Sigmoid colon (tissue), 7 donors: ENCODE results near the gene IL9R. TPM values are rescaled to one million over a fixed set of nuclear protein-coding genes. Genes with fewer than 3 reads are reported as not detected.
"Not testable (repeated sequence)": the region's sequence is repeated elsewhere in the genome, so short reads cannot be mapped to it uniquely, and the experiment has no call there.

Experiments used
- DNase-seq: peaks from one replicate; pipeline ENCODE4 v3.0.0-alpha.2; 2019
- H3K27ac ChIP-seq, 4 donors: fragments of 200-600 bp; sonication (generic); one replicate each; pipeline ENCODE4 v1.5.1; 2016 to 2019; ENCODE audit warnings: mild to moderate bottlenecking in 1 of 4
- H3K27me3 ChIP-seq, 3 donors: fragments of 200-600 bp; sonication (generic); one replicate each; pipeline ENCODE4 v1.5.1; 2019; ENCODE audit warnings: mild to moderate bottlenecking in 1 of 3
- H3K36me3 ChIP-seq, 4 donors: fragments of 200-600 bp; sonication (generic); one replicate each; pipeline ENCODE4 v1.5.1; 2016 to 2019
- H3K4me1 ChIP-seq, 4 donors: fragments of 200-600 bp; sonication (generic); one replicate each; pipeline ENCODE4 v1.5.1; 2017 to 2019
- H3K4me3 ChIP-seq, 4 donors: fragments of 200-600 bp; sonication (generic); one replicate each; pipeline ENCODE4 v1.5.1; 2017 to 2019; ENCODE audit warnings: mild to moderate bottlenecking in 2 of 4, moderate library complexity in 1 of 4
- H3K9me3 ChIP-seq, 4 donors: fragments of 200-600 bp in 3 of 4; sonication (generic) in 3 of 4; one replicate each; pipeline versions ENCODE4 v1.5.1 to v1.6.1; 2013 to 2019
- CTCF ChIP-seq, 4 experiments: fragments of 450-650 bp in 3 of 4; fragments of 200-600 bp in 1 of 4; IDR thresholded peaks; one replicate each; pipeline ENCODE4 v1.5.1; 2016 to 2019; ENCODE audit warnings: antibody characterized with exemption in 4 of 4, mild to moderate bottlenecking in 3 of 4, moderate library complexity in 2 of 4
- EP300 ChIP-seq, 4 donors: sonication (generic); formaldehyde crosslinking; IDR thresholded peaks; one replicate each; pipeline ENCODE4 v1.6.1; 2017; ENCODE audit warnings: antibody characterized with exemption in 4 of 4
- POLR2A ChIP-seq, 2 donors: fragments of 450-650 bp; IDR thresholded peaks; one replicate each; pipeline ENCODE4 v1.6.1; 2016; ENCODE audit warnings: antibody characterized with exemption in 2 of 2, mild to moderate bottlenecking in 2 of 2, moderate library complexity in 2 of 2
- POLR2AphosphoS5 ChIP-seq, 4 donors: sonication (generic); formaldehyde crosslinking; IDR thresholded peaks; one replicate each; pipeline ENCODE4 v1.6.1; 2017; ENCODE audit warnings: antibody characterized with exemption in 4 of 4
- WGBS, 2 donors: extraction: QIAGEN DNeasy Blood & Tissue Kit; methylation state at CpG; one replicate each; pipeline ENCODE4 v1.1.7; 2013; 5-methylcytosine and 5-hydroxymethylcytosine counted together
- intact Hi-C: fragments of 100-400 bp; cut with DNase I; formaldehyde crosslinking; loops from one replicate; pipeline ENCODE4 v1.15.1; 2023
- polyA plus RNA-seq, 3 donors: library from polyadenylated mRNA; stranded (reverse); fragments of 200-250 nt; gene quantifications; one replicate each; pipeline ENCODE4 v1.2.3, GENCODE V29; 2013
- total RNA-seq, 4 donors: library from RNA; depleted of rRNA; stranded (reverse); fragments of >200 nt; gene quantifications; one replicate each; pipeline ENCODE4 v1.1.0, GENCODE V29; 2016
- donor health status: healthy with polysubstance abuse.
- donor health status: Bipolar disorder and iron deficiency.
- donor health status: healthy.

The IL9R gene
- total and polyA plus RNA-seq, 7 donors, result 0.16 to 1.1 TPM; not detected in 5

- DNase-seq, result no peak
- H3K27me3 ChIP-seq, result no peaks in the 10 kb centered on the region
- H3K9me3 ChIP-seq, result no peaks in the 10 kb centered on the region
- H3K27ac ChIP-seq, result no peak overlapping the region
- intact Hi-C loops, result no loop called here
- no peak for TF ChIP-seq CTCF (IDR thresholded peaks at IDR 0.05)
- TF ChIP-seq POLR2A (IDR thresholded peaks at IDR 0.05), result no peak
- TF ChIP-seq POLR2AphosphoS5 (IDR thresholded peaks at IDR 0.05), result no peak
- no peak for TF ChIP-seq EP300 (IDR thresholded peaks at IDR 0.05)
- H3K4me1 ChIP-seq, result no peaks in the 10 kb centered on the region
- no peak overlapping the region for H3K4me3 ChIP-seq
- no peaks in the 10 kb centered on the region for H3K36me3 ChIP-seq
Measured at GRCh38 chrX:155995321-155995875, 2.1 kb upstream of the IL9R start.

- Histone ChIP-seq H3K4me1 (no peaks in the 10 kb centered on the region), H3K9me3 (no peaks in the 10 kb centered on the region), H3K27me3 (no peaks in the 10 kb centered on the region), H3K27ac (no peak overlapping the region), H3K36me3 (no peaks in the 10 kb centered on the region), H3K4me3 (no peak overlapping the region)
- TF ChIP-seq CTCF (IDR thresholded peaks at IDR 0.05), result no peak
- TF ChIP-seq EP300 (IDR thresholded peaks at IDR 0.05), result no peak
- no peak for TF ChIP-seq POLR2AphosphoS5 (IDR thresholded peaks at IDR 0.05)
- TF ChIP-seq POLR2A (IDR thresholded peaks at IDR 0.05), result no peak
- intact Hi-C loops, result no loop called here
- DNase-seq, result no peak
- 41 to 49% methylated on average over 1 of the region's 1 CpG for WGBS, 2 donors
Measured at GRCh38 chrX:155998116-155998515, 620 bp downstream of the IL9R start.

- Histone ChIP-seq H3K27ac (no peak overlapping the region), H3K4me1 (no peaks in the 10 kb centered on the region), H3K9me3 (no peaks in the 10 kb centered on the region), H3K36me3 (no peaks in the 10 kb centered on the region), H3K4me3 (no peak overlapping the region), H3K27me3 (no peaks in the 10 kb centered on the region)
- no peak for DNase-seq
- 83 to 84% methylated on average over 9 of the region's 9 CpGs for WGBS, 2 donors
- TF ChIP-seq CTCF (IDR thresholded peaks at IDR 0.05), result no peak
- intact Hi-C loops, result no loop called here
Measured at GRCh38 chrX:155998761-155999510, 1.4 kb downstream of the IL9R start.

- H3K4me1 ChIP-seq, H3K9me3 ChIP-seq, H3K27ac ChIP-seq, H3K27me3 ChIP-seq, intact Hi-C loops, H3K36me3 ChIP-seq, DNase-seq, H3K4me3 ChIP-seq: not testable (repeated sequence)
- WGBS, 2 donors, result 71 to 85% methylated on average over 9 of the region's 9 CpGs
Measured at GRCh38 chrX:155999751-156000150, 2.3 kb downstream of the IL9R start.

- H3K27me3 ChIP-seq, result no peaks in the 10 kb centered on the region
- no peak overlapping the region for H3K4me3 ChIP-seq
- no peaks in the 10 kb centered on the region for H3K4me1 ChIP-seq
- no peaks in the 10 kb centered on the region for H3K9me3 ChIP-seq
- H3K36me3 ChIP-seq, result no peaks in the 10 kb centered on the region
- no peak for DNase-seq
- no peak overlapping the region for H3K27ac ChIP-seq
- WGBS, 2 donors, result 66 to 75% methylated on average over 5 of the region's 5 CpGs
- TF ChIP-seq CTCF (IDR thresholded peaks at IDR 0.05) (no peak), POLR2A (IDR thresholded peaks at IDR 0.05) (no peak), EP300 (IDR thresholded peaks at IDR 0.05) (no peak), POLR2AphosphoS5 (IDR thresholded peaks at IDR 0.05) (no peak)
- intact Hi-C loops, result no loop called here
Measured at GRCh38 chrX:156000361-156000926, 2.9 kb downstream of the IL9R start.
